DLD1 (cell line): ENCODE results near the gene GTPBP10.

ENCODE experiments used
- in situ Hi-C: cut with HindIII; loops from 2 replicates; pipeline ENCODE4 v1.10.0; 2017; ENCODE audit warnings: low sequenced_read_pairs

Gene GTPBP10

GRCh38 chr7:90425376-90425775, 78.9 kb downstream of the GTPBP10 start:
- in situ Hi-C loops, result no loop called here

- in situ Hi-C loops, result no loop called here
Observed at GRCh38 chr7:90430614-90431460, 84.3 kb downstream of the GTPBP10 start.

DNA sequence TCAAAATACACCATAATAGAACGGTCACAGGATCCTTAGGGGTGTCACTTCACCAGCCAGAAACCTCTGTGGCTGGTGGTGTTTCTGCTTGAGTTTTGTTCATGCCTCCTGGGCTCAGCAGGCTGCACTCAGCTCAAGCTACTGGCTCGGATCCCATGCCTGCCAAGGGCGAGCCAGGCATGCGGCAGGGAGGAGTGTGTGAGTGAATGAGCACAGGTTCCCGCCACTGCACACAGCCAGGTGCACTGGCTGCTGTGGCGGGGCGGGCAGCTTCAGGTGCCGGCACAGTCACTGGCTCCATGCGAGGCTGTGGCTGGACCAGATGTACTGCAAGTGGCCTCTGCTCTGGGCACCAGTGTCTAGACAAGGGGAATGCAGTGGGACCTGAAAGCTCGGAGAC, 86.2 kb downstream of the GTPBP10 start:
- in situ Hi-C loops, result no loop called here

DNA sequence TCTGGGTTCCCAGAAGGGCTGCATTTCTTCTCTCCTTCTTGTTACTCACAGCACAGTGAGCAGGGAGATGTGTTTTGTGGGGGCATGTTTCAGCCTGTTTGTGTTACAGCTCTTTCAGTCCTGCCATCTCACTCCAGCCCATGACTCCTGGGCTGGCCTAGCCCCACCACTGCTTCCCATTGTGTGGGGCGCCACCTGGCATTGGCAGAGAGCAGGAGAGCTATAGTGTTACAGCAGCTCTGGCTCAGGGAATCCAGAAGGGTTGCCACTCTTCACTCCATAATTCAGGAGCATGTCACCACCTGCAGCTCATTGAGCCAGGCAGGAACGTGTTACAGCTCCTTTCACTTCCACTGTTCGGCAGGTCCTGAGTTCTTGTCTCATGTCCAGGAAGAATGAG, 86.7 kb downstream of the GTPBP10 start:
- in situ Hi-C loops, result no loop called here
